Measurements from ENCODE around the gene ZNF263.

GRCh38 chr16:3262517-3262916 is 20.8 kb upstream of the ZNF263 start:
- TF ChIP-seq POLR2A (IDR thresholded peaks at IDR 0.05): no peak
- TF ChIP-seq CTCF (IDR thresholded peaks at IDR 0.05): no peak

All from gastroesophageal sphincter (tissue), 3 donors.